Fibroblast of skin of right biceps (primary cell): ENCODE data around the gene PP2D1.
"Not testable (repeated sequence)": the region's sequence is repeated elsewhere in the genome, so short reads cannot be mapped to it uniquely, and the experiment has no call there.

Source experiments
- DNase-seq: peaks from one replicate; pipeline ENCODE4 v3.0.0-alpha.2; 2013

PP2D1 gene

DNA sequence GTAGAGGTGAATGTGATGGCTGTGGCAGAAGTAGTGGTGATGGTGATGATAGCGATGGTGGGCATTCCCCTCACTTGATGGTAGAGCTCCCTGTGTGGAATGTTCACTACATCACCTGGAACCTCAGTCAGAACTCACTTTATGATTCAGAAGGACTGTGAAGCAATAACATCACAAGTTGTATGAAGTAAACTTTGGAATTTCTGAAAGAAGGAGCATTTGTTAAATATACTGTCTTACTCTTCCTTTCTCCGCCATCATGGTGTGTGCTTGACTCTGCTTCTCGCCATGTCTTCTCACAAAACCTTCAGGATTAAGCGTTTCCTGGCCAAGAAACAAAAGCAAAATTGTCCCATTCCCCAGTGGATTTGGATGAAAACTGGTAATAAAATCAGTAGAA, at the start of gene PP2D1:
TSS of gene PP2D1 (minus strand) at position 101 of the 400 bp plus-strand sequence. CDS start 192 bp downstream, outside the sequence.
- no peak for DNase-seq

- DNase-seq, result no peak
Observed at GRCh38 chr3:20060974-20061685, 49.1 kb upstream of the PP2D1 start.

DNA sequence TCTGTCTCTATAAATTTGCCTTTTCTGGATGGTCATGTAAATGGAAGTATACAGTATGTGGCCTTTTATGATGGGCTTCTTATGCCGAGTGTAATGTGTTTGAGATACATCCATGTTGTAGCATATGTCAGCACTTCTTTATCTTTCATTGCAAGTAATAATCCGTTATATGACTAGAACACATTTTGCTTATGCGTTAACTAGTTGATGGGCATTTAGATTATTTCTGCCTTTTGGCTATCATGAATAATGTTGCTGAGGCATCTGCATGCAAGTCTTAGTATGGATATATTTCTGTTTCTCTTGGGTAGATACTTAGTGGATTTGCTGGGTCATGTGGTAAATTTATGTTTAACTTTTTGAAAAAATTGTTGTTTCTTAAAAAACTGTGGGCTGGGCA, 47.9 kb upstream of the PP2D1 start:
- DNase-seq, result no peak

GRCh38 chr3:20057612-20058180, 45.6 kb upstream of the PP2D1 start:
- no peak for DNase-seq

- peak; percentile 82 for DNase-seq
Observed at GRCh38 chr3:20056725-20057611, 44.9 kb upstream of the PP2D1 start.

DNA sequence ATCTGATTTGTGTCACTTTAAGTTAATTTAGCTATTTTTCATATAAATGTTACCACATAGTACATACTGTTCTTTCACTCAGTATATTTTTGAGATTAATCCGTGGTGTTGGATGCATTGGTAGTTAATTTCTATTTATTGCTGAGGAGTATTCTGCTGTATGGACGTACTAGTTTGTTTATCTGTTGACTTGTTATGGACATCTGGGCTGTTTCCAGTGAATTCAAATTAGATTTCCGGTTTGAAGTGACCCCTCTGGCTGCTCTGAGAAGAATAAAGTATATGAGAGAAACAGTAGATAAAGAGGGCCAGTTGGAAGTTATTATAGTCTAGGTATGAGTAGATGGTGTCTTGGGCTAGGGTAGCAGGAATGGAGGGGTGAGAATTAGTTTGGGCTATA, 43.8 kb upstream of the PP2D1 start:
- DNase-seq, result no peak

GRCh38 chr3:20055020-20055775, 43.1 kb upstream of the PP2D1 start:
- DNase-seq, result no peak

DNA sequence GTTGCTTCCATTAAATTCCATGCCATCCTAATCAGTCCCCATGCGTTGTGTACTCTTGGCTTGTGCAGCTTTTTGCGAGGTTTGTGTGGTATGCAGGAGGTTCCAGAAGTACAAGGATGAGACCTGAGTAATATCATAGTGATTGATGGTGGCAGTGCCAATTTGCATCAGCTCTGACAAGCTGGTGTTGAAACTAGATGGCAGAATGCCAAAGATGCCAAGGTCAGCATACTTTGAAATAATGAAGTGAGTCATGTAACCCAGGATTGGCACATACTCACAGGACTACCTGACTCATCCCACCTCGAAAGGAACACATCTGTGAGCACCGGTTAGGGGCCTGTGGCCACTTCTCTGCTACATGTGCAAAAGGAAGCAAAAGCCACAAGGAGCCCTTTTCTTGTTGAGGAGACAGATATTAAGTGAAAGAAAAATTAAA, 42.5 kb upstream of the PP2D1 start:
- DNase-seq, result peak; percentile 75

- no peak for DNase-seq
Observed at GRCh38 chr3:20052851-20053250, 40.8 kb upstream of the PP2D1 start.

DNA sequence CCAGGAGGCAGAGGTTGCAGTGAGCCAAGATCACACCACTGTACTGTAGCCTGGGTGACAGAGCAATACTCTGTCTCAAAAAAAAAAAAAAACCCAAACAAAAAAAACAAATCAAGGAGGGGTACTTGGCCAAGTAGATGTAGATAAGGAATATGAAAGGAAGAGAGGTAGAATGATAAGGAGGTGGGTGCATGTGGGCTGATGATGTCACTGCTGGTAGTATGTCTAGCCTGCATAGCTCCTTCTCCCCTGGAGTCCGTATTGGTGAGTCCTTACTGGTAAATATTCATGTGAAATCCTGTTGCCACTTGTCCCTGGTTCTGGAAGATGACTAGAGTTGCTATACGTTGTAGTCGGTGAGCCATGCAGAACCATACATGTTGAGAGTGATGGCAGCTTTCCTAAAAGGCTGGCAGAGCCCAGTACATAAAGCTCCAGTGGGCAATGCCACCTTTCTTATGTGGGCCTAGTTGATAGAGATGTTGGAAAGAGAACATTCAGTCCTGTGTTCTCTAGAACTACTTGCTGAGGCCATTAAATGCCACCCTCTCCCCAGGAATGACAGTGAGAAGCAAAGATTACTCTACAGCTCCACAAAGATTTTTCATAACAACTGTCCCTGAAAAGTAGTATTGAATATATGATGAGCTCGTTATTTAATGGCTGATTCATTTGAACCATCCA, 39.2 kb upstream of the PP2D1 start:
- DNase-seq, result no peak

DNA sequence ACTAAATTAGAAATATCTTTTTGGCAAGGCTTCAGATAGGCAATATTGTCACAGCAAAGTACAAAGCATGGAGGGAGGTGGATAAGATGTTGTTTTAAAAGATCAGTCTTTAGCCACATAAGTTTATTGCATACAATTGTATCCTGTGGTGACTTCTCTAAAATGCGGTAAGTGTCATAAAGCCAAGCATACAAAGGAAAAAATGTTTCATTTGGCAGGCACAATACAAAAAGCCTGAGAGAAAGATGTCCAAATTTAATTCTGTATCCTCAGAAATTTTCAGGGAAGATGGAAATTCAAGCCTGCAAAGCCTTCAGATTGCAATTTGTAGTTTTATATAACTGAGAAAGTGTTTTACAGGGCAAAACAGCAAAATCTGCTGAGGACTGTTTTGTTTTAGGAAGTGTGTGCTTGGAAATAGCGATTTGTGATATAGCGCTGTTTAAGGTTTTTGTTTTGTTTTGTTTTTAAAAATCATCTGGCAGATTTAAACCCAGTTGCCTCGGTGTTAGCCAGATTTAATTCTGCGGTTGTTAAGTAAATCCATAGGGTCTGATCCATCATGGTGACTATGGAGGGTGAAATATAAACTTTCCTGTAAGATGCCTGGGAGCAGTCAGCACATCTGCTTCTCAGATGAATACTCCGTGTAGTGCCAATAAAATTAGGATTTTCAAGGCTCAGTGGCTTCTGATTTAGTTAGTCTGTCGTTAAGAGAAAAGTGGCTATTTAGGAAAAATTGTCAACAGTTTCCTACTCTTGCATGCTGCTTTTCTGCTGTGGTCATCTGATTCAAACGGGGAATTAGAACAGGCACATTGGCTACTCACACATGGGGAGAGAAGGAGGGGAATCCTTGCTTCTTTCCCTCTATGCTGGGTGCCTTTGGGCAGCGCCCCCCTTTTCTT, 36.2 kb upstream of the PP2D1 start:
- peak; percentile 24 for DNase-seq

DNA sequence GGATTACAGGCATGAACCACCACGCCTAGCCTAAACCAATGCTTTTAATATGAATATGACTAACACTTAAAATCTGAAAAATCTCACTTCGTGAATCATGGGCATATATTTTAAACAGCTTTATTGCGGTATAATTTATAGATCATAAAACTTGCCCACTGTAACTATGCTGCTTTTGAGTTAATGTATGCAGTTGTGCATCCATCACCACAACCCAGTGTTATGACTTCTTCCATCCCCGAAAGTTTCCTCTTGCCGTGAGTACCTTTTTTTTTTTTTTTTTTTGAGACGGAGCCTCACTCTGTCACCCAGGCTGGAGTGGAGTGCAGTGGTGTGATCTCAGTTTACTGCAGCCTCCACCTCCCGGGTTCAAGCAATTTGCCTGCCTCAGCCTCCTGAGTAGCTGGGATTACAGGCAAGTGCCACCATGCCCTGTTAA, 35.3 kb upstream of the PP2D1 start:
- no peak for DNase-seq

- DNase-seq, result no peak
Observed at GRCh38 chr3:20046556-20046955, 34.5 kb upstream of the PP2D1 start.

DNA sequence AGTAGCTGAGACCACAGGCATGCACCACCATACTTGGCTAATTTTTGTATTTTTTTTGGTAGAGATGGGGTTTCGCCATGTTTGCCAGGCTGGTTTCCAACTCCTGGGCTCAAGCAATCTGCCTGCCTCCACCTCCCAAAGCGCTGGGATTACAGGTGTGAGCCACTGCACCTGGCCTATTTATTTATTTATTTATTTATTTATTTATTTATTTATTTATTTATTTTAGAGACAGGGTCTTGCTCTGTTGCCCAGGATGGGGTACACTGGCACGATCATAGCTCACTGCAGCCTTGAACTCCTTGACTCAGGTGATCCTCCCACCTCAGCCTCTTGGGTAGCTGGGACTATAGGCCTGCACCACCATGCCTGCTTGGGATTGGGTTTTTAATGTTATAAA, 33.1 kb upstream of the PP2D1 start:
- not testable (repeated sequence) for DNase-seq

GRCh38 chr3:20043825-20044224, 31.8 kb upstream of the PP2D1 start:
- DNase-seq, result no peak

- no peak for DNase-seq
Observed at GRCh38 chr3:20043396-20043795, 31.3 kb upstream of the PP2D1 start.

DNA sequence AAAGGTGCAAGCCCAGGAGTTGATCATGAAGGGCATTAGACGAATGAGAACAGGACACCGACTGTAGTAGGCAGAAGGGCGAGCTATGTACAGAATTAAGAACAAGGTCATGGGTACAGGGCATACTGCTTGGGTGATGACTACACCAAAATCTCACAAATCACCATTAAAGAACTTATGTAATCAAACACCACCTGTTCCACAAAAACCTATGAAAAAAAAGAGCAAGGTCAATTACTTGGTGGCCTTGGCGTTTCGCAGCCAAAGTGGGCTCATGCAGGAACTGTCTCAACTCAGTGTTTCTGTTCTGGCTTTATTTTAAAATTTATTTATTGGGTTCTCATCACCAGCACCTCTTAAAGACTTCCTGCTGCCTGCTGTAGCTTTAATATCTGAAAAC, 30.3 kb upstream of the PP2D1 start:
- DNase-seq, result no peak

DNA sequence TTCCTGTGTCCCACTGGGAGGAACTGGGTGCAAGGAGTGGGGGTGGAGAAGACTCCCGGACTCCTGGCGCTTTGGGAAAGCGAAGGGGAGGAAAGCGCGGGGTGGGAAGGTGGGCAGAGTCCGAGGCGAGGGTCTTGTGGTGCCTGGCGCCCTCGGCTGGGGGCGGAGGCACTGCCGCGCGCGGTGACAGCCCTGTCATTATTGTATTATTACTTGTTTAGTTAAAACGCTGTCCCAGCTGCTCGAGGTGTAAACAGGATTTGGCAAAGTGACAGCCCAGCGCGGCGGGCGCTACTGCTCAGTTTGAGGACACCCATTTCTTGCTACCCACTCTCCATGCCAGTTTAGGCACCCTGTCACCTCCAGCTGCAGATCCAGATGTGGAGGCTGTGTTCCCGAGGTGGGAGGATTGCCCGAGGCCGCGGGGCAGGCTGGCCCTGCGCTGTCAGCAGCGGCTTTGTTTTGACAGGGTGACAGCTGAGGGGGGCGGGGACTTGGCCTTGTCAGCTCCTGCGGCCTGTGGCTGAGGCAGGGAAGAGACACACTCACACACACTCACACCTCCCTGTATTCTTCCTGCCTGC, 29.2 kb upstream of the PP2D1 start:
- peak; percentile 61 for DNase-seq

DNA sequence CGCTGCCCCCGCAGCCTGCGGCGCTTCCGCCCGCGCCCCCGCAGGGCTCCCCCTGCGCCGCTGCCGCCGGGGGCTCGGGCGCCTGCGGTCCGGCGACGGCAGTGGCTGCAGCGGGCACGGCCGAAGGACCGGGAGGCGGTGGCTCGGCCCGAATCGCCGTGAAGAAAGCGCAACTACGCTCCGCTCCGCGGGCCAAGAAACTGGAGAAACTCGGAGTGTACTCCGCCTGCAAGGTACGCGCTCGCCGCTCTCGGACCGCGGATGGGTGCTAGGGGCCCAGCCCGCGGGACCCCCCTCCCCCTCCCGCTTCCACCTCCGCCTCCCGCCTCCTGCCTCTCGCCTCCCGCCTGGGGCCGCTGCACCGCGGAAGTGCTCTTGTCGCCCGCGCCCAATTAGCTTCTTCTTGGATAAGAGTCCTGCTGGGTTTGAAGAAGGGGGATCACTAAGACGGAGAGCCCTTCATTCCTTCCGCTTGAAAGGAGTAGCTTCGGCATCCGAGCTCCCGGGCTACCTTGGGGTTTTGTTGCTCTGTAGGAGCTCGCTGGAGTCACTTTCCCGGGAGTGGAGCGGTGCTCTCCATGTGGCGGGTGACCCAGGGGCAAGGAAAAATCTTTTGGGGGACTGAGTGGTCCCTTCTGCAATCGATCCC, 28.6 kb upstream of the PP2D1 start:
- peak; percentile 70 for DNase-seq
